Measurements from ENCODE around the gene COMTD1.

The COMTD1 gene

GRCh38 chr10:75245354-75246250, 9.8 kb upstream of the COMTD1 start:
- no peak for DNase-seq (ENCODE audit: low read depth in 1 of 2, low spot score in 1 of 2)

GRCh38 chr10:75244487-75245353, 9.0 kb upstream of the COMTD1 start:
- no peak for DNase-seq (ENCODE audit: low read depth in 1 of 2, low spot score in 1 of 2)

- DNase-seq (ENCODE audit: low read depth in 1 of 2, low spot score in 1 of 2), result no peak
Measured at GRCh38 chr10:75243426-75243825, 7.7 kb upstream of the COMTD1 start.

GRCh38 chr10:75240329-75241076, 4.7 kb upstream of the COMTD1 start:
- no peak for DNase-seq (ENCODE audit: low read depth in 1 of 2, low spot score in 1 of 2)

- no peak for DNase-seq (ENCODE audit: low read depth in 1 of 2, low spot score in 1 of 2)
Measured at GRCh38 chr10:75239096-75239790, 3.5 kb upstream of the COMTD1 start.

GRCh38 chr10:75238182-75239095, 2.7 kb upstream of the COMTD1 start:
- DNase-seq (ENCODE audit: low read depth in 1 of 2, low spot score in 1 of 2), result no peak

- no peak for DNase-seq (ENCODE audit: low read depth in 1 of 2, low spot score in 1 of 2)
Measured at GRCh38 chr10:75236178-75236825, 545 bp upstream of the COMTD1 start.

- DNase-seq (ENCODE audit: low read depth in 1 of 2, low spot score in 1 of 2), result no peak
Measured at GRCh38 chr10:75234683-75235374, 928 bp downstream of the COMTD1 start.

GRCh38 chr10:75234017-75234682, 1.6 kb downstream of the COMTD1 start:
- peak; percentile 97 to 98 for DNase-seq (ENCODE audit: low read depth in 1 of 2, low spot score in 1 of 2)

GRCh38 chr10:75233444-75234016, 2.2 kb downstream of the COMTD1 start:
- no peak for DNase-seq (ENCODE audit: low read depth in 1 of 2, low spot score in 1 of 2)

GRCh38 chr10:75231672-75232581, 3.8 kb downstream of the COMTD1 start:
- DNase-seq (ENCODE audit: low read depth in 1 of 2, low spot score in 1 of 2), result no peak

GRCh38 chr10:75230600-75231038, 5.1 kb downstream of the COMTD1 start:
- DNase-seq (ENCODE audit: low read depth in 1 of 2, low spot score in 1 of 2), result peak; percentile 86 to 91

GRCh38 chr10:75229971-75230370, 5.8 kb downstream of the COMTD1 start:
- no peak for DNase-seq (ENCODE audit: low read depth in 1 of 2, low spot score in 1 of 2)

- no peak for DNase-seq (ENCODE audit: low read depth in 1 of 2, low spot score in 1 of 2)
Measured at GRCh38 chr10:75228834-75229233, 6.9 kb downstream of the COMTD1 start.

- DNase-seq (ENCODE audit: low read depth in 1 of 2, low spot score in 1 of 2), result no peak
Measured at GRCh38 chr10:75228278-75228677, 7.5 kb downstream of the COMTD1 start.

GRCh38 chr10:75226656-75227055, 9.1 kb downstream of the COMTD1 start:
- no peak for DNase-seq (ENCODE audit: low read depth in 1 of 2, low spot score in 1 of 2)

- DNase-seq (ENCODE audit: low read depth in 1 of 2, low spot score in 1 of 2), result no peak
Measured at GRCh38 chr10:75226095-75226494, 9.7 kb downstream of the COMTD1 start.

All from activated T-helper 1 cell treated with anti-CD3 and anti-CD28 coated beads, Interleukin-2, amount 50 U/mL, for 16 hours (primary cell).